A673 (cell line): ENCODE measurements around the gene IFNLR1.

Source experiments
- EZH2 ChIP-seq: fragments of 200-600 bp; sonication (generic); IDR thresholded peaks from 2 replicates; pipeline ENCODE4 v1.6.1; 2017; ENCODE audit warnings: borderline replicate concordance, low read depth, mild to moderate bottlenecking, mixed read lengths, antibody characterized with exemption, low read length; ENCODE audit not compliant: poor library complexity, severe bottlenecking
- TF ChIP-seq, protein P1 (sequence below): fragments of 300-800, 200-600 bp; sonication (generic); conservative IDR thresholded peaks from 2 replicates; pipeline ENCODE4 v1.5.1; 2017; ENCODE audit warnings: low read depth, mild to moderate bottlenecking, antibody characterized with exemption, low read length, moderate library complexity, mixed read lengths

DNA sequence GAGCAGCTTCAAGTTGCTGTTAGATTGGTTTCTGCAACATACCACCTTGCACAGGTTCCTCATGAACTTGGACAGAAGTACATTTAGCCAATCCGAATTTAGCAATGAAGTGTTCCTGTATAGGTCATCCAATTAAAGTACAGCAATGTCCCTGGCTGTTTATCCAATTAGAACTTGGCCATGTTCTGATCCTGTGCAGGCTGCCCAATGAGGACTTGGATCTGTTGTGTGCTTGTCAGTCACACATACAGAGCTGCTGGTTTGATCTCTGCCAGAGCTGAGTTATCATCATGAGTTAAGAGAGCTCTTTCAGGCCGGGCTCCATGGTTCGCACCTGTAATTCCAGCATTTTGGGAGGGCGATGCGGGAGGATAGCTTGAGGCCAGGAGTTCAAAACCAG is 22.0 kb upstream of the IFNLR1 start:
- TF ChIP-seq EZH2, result no peak
- TF ChIP-seq, protein P1, sequence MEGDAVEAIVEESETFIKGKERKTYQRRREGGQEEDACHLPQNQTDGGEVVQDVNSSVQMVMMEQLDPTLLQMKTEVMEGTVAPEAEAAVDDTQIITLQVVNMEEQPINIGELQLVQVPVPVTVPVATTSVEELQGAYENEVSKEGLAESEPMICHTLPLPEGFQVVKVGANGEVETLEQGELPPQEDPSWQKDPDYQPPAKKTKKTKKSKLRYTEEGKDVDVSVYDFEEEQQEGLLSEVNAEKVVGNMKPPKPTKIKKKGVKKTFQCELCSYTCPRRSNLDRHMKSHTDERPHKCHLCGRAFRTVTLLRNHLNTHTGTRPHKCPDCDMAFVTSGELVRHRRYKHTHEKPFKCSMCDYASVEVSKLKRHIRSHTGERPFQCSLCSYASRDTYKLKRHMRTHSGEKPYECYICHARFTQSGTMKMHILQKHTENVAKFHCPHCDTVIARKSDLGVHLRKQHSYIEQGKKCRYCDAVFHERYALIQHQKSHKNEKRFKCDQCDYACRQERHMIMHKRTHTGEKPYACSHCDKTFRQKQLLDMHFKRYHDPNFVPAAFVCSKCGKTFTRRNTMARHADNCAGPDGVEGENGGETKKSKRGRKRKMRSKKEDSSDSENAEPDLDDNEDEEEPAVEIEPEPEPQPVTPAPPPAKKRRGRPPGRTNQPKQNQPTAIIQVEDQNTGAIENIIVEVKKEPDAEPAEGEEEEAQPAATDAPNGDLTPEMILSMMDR, result no peak
